ENCODE data around the gene ABAT. TPM values are rescaled to one million over a fixed set of nuclear protein-coding genes. Genes with fewer than 3 reads are reported as not detected.
A peak's percentile ranks its signal among the peaks of the same experiment; 100 is the strongest.

Gene ABAT
- total RNA-seq, 1 experiment from 2014 or later = 7.3 TPM

- no peaks in the 10 kb centered on the region for H3K4me1 ChIP-seq (ENCODE audit: insufficient read depth, low read length)
- no peaks in the 10 kb centered on the region for H3K27me3 Mint-ChIP-seq (ENCODE audit: low read depth)
- H3K14ac ChIP-seq (ENCODE audit: insufficient read depth, low read length) = no peak overlapping the region
- no peak overlapping the region for H3K4me3 Mint-ChIP-seq
- H2AK5ac ChIP-seq (ENCODE audit: insufficient read length, low read length) = no peak overlapping the region
- H3K27ac ChIP-seq (ENCODE audit: insufficient read length, low read depth, low read length) = no peak overlapping the region
- no peaks in the 10 kb centered on the region for H4K20me1 ChIP-seq (ENCODE audit: control insufficient read depth, insufficient read depth, insufficient read length)
- WGBS (ENCODE audit: extremely low coverage, insufficient read length, low lambda C conversion rate) = no CpG with 5 or more reads among the region's 12 CpGs
- no peaks in the 10 kb centered on the region for H3K9me3 Mint-ChIP-seq
- H3K9ac ChIP-seq (ENCODE audit: extremely low read depth, insufficient read length, low read length) = no peak overlapping the region
- no peak overlapping the region for H4K91ac ChIP-seq (ENCODE audit: insufficient read length, low read depth, low read length)
- H3K23ac ChIP-seq (ENCODE audit: insufficient read length, low read depth, low read length) = no peak overlapping the region
- no peaks in the 10 kb centered on the region for H3K23me2 ChIP-seq (ENCODE audit: insufficient read length, low read depth, low read length, poor library complexity, severe bottlenecking)
- TF ChIP-seq CTCF (conservative IDR thresholded peaks at IDR 0.05) = no peak
- no peak overlapping the region for H3K4me2 ChIP-seq (ENCODE audit: insufficient read depth, insufficient read length, low read length)
- no peak overlapping the region for H2BK120ac ChIP-seq (ENCODE audit: low read depth, low read length, poor library complexity, severe bottlenecking)
- H2BK20ac ChIP-seq (ENCODE audit: low read depth, low read length, poor library complexity, severe bottlenecking) = no peak overlapping the region
- H3K79me2 ChIP-seq (ENCODE audit: insufficient read depth, low read length) = no peaks in the 10 kb centered on the region
- H4K8ac ChIP-seq (replicated peaks; ENCODE audit: insufficient read length, low read depth, low read length) = no peak overlapping the region
- no peak overlapping the region for H2BK12ac ChIP-seq (ENCODE audit: insufficient read length, low read depth, low read length)
- H3K36me3 Mint-ChIP-seq (ENCODE audit: insufficient read depth in 1 of 3, low read depth in 3 of 3) = no peaks in the 10 kb centered on the region; a peak in 1 of 7 replicates
- no peak for DNase-seq
- H3K56ac ChIP-seq (ENCODE audit: insufficient read length, low read depth, low read length) = no peak overlapping the region
- no peaks in the 10 kb centered on the region for H3K27me3 ChIP-seq (ENCODE audit: insufficient read depth, low read length)
- H4K5ac ChIP-seq (ENCODE audit: insufficient read length, low read depth, low read length) = no peak overlapping the region
- H3K79me1 ChIP-seq (ENCODE audit: insufficient read depth, low read depth, low read length, poor library complexity, severe bottlenecking) = no peaks in the 10 kb centered on the region
- no peak overlapping the region for H2AFZ ChIP-seq (ENCODE audit: low read length)
- no peak overlapping the region for H3T11ph ChIP-seq (ENCODE audit: low read length)
- no peak overlapping the region for H2BK5ac ChIP-seq (ENCODE audit: insufficient read length, low read length)
- H3K9me3 ChIP-seq (ENCODE audit: control insufficient read depth, low read depth, low read length) = no peaks in the 10 kb centered on the region
- H3K18ac ChIP-seq (ENCODE audit: insufficient read length, low read depth, low read length) = no peak overlapping the region
- no peak overlapping the region for H3K4ac ChIP-seq (ENCODE audit: low read depth, low read length)
- H3K27ac Mint-ChIP-seq = peak overlapping the region in 1 of 3 experiments; percentile 9; a peak in 2 of 7 replicates
- H3K4me1 Mint-ChIP-seq = peaks cover 13 to 14% of the 10 kb centered on the region in 2 experiments
- no peak overlapping the region for H2BK15ac ChIP-seq (ENCODE audit: low read depth, low read length)
Measured at GRCh38 chr16:8768283-8768682, 93.9 kb downstream of the ABAT start.
